ENCODE results near the gene TBC1D12.
"Not testable (repeated sequence)": the region's sequence is repeated elsewhere in the genome, so short reads cannot be mapped to it uniquely, and the experiment has no call there.

TBC1D12 gene

GRCh38 chr10:94461503-94461902 lies 59.2 kb downstream of the TBC1D12 start:
- no peak for DNase-seq

- no peak for DNase-seq
Measured at GRCh38 chr10:94462130-94462529, 59.8 kb downstream of the TBC1D12 start.

DNA sequence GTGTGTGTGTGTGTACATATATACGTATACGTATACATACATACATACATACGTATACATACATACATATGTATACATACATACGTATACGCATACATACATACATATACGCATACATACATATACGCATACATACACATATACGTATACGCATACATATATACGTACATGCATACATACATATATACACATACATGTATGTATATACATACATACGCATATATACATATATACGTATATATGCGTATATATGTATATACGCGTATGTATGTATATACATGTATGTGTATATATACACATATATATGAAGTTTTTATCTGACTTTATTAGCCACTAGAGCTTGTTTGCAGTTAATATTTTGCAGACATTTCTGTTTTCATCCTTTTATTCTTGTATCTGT lies 63.3 kb downstream of the TBC1D12 start:
- no peak for DNase-seq

GRCh38 chr10:94481410-94481809 lies 79.1 kb downstream of the TBC1D12 start:
- no peak for DNase-seq

DNA sequence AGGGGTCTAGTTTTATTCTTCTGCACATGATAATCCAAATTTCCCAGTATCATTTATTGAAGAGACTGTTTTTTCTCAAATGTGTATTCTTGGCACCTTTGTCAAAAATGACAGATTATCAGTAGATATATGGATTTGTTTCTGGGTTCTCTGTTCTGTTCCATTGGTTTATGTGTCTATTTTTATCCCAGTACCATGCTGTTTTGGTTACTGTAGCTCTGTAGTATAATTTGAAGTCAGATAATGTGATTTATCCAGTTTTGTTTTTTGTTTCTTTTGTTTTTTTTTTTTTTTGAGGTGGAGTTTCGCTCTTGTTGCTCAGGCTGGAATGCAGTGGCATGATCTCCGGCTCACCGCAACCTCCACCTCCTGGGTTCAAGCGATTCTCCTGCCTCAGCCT lies 81.6 kb downstream of the TBC1D12 start:
- DNase-seq: no peak

GRCh38 chr10:94485094-94485493 lies 82.8 kb downstream of the TBC1D12 start:
- no peak for DNase-seq

DNA sequence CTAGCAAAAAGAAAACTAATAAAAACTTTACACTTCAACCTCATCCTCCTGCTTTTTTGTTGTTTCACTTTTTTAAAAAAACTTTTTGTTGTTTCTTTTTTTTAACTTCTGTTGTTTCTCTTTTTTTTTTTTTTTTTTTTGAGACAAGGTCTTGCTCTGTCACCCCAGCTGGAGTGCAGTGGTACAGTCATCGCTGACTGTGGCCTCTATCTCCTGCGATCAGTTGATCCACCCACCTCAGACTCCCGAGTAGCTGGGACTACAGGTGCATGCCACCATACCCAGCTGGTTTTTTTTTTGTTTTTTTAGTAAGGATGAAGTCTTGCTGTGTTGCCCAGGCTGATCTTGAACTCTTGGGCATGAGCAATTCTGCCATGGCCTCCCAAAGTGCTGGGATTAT lies 85.2 kb downstream of the TBC1D12 start:
- no peak for DNase-seq

GRCh38 chr10:94489107-94489506 lies 86.8 kb downstream of the TBC1D12 start:
- DNase-seq: no peak

- no peak for DNase-seq
Measured at GRCh38 chr10:94489976-94490788, 87.8 kb downstream of the TBC1D12 start.

DNA sequence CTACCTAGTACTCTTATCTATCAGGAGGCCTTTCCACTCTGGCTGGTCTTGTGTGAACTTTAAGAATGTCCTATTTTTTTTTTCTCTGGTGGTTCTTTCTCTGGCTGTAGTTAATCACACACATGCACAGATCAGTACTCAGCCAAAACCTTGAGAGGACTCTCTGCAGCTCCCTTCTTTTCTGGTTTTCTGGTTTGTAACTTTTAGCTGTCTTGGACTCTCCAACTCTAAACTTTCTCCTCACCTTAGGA lies 88.4 kb downstream of the TBC1D12 start:
- no peak for DNase-seq

- DNase-seq: no peak
Measured at GRCh38 chr10:94493463-94493862, 91.1 kb downstream of the TBC1D12 start.

DNA sequence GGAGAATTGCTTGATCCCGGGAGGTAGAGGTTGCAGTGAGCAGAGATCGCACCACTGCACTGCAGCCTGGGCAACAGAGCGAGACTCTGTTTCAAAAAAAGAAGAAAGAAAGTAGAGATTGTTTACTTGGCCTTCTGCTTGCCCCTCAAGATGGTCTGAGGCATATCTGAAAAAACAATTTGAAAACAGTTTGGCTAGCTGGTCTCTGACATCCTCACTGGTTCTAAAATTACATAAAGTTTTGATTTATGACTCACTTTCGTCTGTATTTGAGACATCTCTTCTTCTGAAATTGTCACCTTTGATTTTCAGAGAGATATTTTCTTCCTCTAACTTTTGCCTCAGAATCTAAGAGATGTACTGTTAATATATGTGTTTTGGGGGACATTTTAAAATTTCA lies 93.7 kb downstream of the TBC1D12 start:
- no peak for DNase-seq

DNA sequence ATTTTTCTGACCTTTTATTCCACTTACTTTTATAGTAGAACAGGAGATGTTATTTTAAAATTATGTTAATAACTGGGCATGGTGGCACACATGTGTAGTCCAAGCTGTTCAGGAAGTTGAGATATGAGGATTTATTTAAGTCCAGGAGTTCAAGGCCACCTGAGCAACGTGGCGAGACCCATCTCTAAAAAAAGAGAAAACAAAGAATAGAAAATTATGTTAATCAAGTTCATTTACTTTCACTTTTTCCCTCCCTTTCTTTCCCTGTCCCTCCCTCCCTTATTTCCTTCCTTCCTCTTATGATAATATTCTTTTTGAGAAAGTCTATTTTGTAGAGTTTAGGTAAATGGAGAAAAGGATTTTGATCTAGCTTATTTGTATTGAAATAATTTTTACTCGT lies 94.3 kb downstream of the TBC1D12 start:
- no peak for DNase-seq

GRCh38 chr10:94500063-94500462 lies 97.7 kb downstream of the TBC1D12 start:
- DNase-seq: no peak

- no peak for DNase-seq
Measured at GRCh38 chr10:94521276-94522250, 119.2 kb downstream of the TBC1D12 start.

DNA sequence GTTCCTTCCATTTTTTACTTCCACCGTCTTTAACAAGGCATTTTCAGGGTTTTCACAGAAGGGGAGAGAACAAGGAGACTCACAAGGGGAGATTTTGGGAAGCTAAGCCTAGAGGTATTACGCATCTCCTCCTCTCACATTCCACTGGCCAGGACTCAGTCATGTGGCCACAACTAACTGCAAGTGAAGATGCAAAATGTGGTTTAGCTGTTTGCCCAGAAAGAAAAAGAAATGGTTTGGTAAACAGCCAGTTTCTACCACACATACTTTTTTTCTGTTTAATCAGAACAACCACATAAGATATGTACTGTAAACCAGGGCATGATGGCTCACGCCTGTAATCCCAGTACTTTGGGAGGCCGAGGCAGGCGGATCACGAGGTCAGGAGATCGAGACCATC lies 121.8 kb downstream of the TBC1D12 start:
- no peak for DNase-seq

DNA sequence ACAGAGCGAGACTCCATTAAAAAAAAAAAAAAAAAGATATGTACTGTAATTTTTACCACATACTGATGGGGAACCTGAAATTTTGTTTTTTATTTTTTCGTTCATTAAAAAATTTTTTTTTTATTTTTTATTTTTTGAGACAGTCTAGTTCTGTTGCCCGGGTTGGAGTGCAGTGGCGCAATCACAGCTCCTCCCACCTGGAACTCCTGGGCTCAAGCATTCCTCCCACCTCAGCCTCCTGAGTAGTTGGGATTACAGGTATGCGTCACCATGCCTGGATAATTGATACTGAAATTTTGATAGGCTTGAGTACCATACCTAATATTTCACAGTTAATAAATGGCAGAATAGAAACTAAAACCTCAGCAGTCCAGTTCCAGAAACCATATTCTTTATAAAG lies 122.4 kb downstream of the TBC1D12 start:
- no peak for DNase-seq

GRCh38 chr10:94531550-94531949 lies 129.2 kb downstream of the TBC1D12 start:
- not testable (repeated sequence) for DNase-seq

GRCh38 chr10:94533027-94533426 lies 130.7 kb downstream of the TBC1D12 start:
- no peak for DNase-seq

- DNase-seq: not testable (repeated sequence)
Measured at GRCh38 chr10:94542282-94542681, 139.9 kb downstream of the TBC1D12 start.

GRCh38 chr10:94545391-94546048 lies 143.2 kb downstream of the TBC1D12 start, which contains the start of gene HELLS:
Gene HELLS (plus strand): TSS chr10:94545788. CDS start chr10:94545922, 134 bp downstream.
- peak; percentile 76 for DNase-seq

DNA sequence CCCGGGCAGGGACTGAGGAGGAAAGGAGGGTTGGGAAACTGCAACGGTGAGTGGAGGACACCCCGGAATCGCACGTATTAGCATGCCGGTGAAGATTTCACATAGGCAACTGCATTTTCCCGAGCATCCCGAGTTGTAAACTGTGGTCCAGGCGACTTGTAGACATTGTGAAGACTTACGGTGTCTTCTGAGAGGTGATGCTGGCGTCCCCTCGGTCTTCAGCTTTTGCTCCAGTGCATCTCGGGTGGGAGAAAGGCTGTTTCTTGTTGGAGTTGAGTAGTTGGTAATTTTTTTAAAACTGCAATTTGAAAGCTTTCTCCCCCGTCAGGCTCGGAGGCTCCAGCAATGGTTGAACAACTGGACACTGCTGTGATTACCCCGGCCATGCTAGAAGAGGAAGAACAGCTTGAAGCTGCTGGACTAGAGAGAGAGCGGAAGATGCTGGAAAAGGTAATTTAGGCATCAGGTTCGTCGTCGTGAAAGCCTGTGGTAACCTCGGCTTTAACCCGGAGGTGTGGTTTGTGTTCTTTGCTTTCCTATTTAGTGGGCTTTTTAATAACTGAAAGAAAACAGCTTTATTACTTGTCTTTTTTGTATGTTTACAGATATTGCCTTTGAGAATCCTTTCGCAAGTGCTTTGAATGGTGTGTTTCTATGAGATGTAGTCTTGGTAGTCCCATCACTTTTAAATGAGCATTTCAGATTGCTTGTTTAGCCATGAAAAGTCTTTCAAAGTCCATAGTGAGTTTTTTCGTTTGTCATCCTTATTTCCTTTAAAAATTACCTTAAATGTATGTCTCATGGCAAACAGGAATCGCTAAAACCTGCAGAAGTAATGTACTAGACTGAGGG lies 143.9 kb downstream of the TBC1D12 start:
- no peak for DNase-seq

DNA sequence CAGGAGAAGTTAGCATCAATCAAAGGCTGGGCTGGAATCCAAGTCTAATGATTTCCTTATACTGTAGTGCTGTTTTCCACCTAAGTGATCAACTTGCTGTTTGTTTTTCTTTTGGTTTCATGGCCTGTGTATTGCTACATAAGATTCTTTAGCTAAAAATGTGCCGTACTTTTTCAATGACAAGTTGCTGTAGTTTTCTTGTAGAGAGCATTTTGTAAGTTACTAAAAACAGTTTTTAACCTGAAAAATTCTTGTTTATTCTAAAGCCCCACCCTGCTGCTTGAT lies 144.5 kb downstream of the TBC1D12 start:
- DNase-seq: no peak

All from NCI-H2171 (cell line).